H1 (cell line): ENCODE data around the gene CCDC110. TPM values are rescaled to one million over a fixed set of nuclear protein-coding genes. Genes with fewer than 3 reads are reported as not detected.

ENCODE experiments used
- JUN ChIP-seq: IDR thresholded peaks from 2 replicates; pipeline ENCODE4 v1.6.1; 2011; ENCODE audit warnings: low read depth, mild to moderate bottlenecking, improper control_type of control experiment, low read length
- RBBP5 ChIP-seq: IDR thresholded peaks from 2 replicates; pipeline ENCODE4 v1.7.1; 2012; ENCODE audit warnings: low read depth, mild to moderate bottlenecking, inconsistent platforms, low read length, moderate library complexity, borderline replicate concordance
- polyA plus RNA-seq, 7 experiments: library from polyadenylated mRNA; depleted of rRNA in 3 of 7; stranded (reverse) in 5 of 7; unstranded in 2 of 7; fragments of >200 nt in 5 of 7; fragments of 200-250 nt in 2 of 7; gene quantifications; 1 replicate in 5 of 7; 2 replicates in 1 of 7; 4 replicates in 1 of 7; pipeline versions ENCODE4 v1.2.1 to v1.2.3, GENCODE V29; 2011 to 2013; ENCODE audit warnings: missing spikeins in 2 of 7, mixed read lengths in 2 of 7
- total RNA-seq: library from RNA; stranded (reverse); fragmentation: NEBNext Ultra II Directional; extraction: Animal tissue kit (Norgen Biotek cat#: 25700); gene quantifications from 2 replicates; pipeline ENCODE4 v1.2.1, GENCODE V29; 2021

The CCDC110 gene
- total and polyA plus RNA-seq, 2 of the 8 experiments (the other 6 are each of a cell fraction or from before 2014, with no cell fraction given): 0.33 to 3.1 TPM

DNA sequence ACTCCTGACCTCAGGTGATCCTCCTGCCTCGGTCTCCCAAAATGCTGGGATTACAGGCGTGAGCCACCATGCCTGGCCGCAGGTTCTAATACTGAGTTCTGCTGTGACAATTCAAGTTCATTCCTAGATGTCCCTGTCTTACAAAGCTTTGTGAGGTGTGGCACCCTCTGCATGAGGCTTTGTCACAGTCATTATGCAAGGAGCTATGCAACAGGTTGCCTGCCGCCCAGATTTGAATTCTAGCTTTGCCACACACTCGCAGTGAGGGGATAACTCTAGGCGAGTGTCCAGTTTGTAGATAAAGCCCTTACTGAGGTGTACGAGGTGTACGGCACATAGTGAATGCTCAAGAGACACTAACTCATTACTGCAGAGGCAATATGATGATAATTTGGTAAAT is 3.5 kb downstream of the CCDC110 start (continued):
- TF ChIP-seq JUN: no peak
- no peak for TF ChIP-seq RBBP5
